HG02943 (cell line): ENCODE measurements around the gene RIPK1.
"Not testable (repeated sequence)": the region's sequence is repeated elsewhere in the genome, so short reads cannot be mapped to it uniquely, and the experiment has no call there.

Experiments used
- ATAC-seq: cut with Tn5 transposase; IDR thresholded peaks from one replicate; pipeline ENCODE4 v1.9.1; 2021; ENCODE audit warnings: mild to moderate bottlenecking, low read depth, moderate library complexity; ENCODE audit not compliant: unreplicated experiment

RIPK1 gene

GRCh38 chr6:3078952-3079351 lies 10.7 kb downstream of the RIPK1 start:
- ATAC-seq = not testable (repeated sequence)

- no peak for ATAC-seq
Observed at GRCh38 chr6:3079682-3080081, 11.4 kb downstream of the RIPK1 start.

- no peak for ATAC-seq
Observed at GRCh38 chr6:3081960-3082359, 13.7 kb downstream of the RIPK1 start.

- no peak for ATAC-seq
Observed at GRCh38 chr6:3085074-3085473, 16.8 kb downstream of the RIPK1 start.

- no peak for ATAC-seq
Observed at GRCh38 chr6:3086282-3086946, 18.1 kb downstream of the RIPK1 start.

GRCh38 chr6:3088446-3088845 lies 20.2 kb downstream of the RIPK1 start:
- no peak for ATAC-seq

GRCh38 chr6:3088968-3089367 lies 20.7 kb downstream of the RIPK1 start:
- ATAC-seq = no peak

GRCh38 chr6:3090013-3090412 lies 21.7 kb downstream of the RIPK1 start:
- no peak for ATAC-seq

- no peak for ATAC-seq
Observed at GRCh38 chr6:3094815-3095214, 26.5 kb downstream of the RIPK1 start.

- no peak for ATAC-seq
Observed at GRCh38 chr6:3102875-3103274, 34.6 kb downstream of the RIPK1 start.

- no peak for ATAC-seq
Observed at GRCh38 chr6:3108746-3109414, 40.6 kb downstream of the RIPK1 start.

- no peak for ATAC-seq
Observed at GRCh38 chr6:3109761-3110160, 41.5 kb downstream of the RIPK1 start.

- no peak for ATAC-seq
Observed at GRCh38 chr6:3114377-3114776, 46.1 kb downstream of the RIPK1 start.

GRCh38 chr6:3117912-3118352 lies 49.6 kb downstream of the RIPK1 start:
- no peak for ATAC-seq

- peak; percentile 93 for ATAC-seq
Observed at GRCh38 chr6:3118353-3119039, 50.2 kb downstream of the RIPK1 start, which contains the start of gene BPHL. TSS of gene BPHL (plus strand) at chr6:3118711. CDS start at chr6:3118741, 30 bp downstream.

- peak; percentile 36 for ATAC-seq
Observed at GRCh38 chr6:3119040-3119723, 50.9 kb downstream of the RIPK1 start.

- ATAC-seq = no peak
Observed at GRCh38 chr6:3120765-3121089, 52.4 kb downstream of the RIPK1 start.

- ATAC-seq = no peak
Observed at GRCh38 chr6:3122823-3123182, 54.5 kb downstream of the RIPK1 start.

- ATAC-seq = no peak
Observed at GRCh38 chr6:3124667-3125066, 56.4 kb downstream of the RIPK1 start.

- ATAC-seq = no peak
Observed at GRCh38 chr6:3125815-3126214, 57.5 kb downstream of the RIPK1 start.
